ENCODE data around the gene DDAH1.

DNA sequence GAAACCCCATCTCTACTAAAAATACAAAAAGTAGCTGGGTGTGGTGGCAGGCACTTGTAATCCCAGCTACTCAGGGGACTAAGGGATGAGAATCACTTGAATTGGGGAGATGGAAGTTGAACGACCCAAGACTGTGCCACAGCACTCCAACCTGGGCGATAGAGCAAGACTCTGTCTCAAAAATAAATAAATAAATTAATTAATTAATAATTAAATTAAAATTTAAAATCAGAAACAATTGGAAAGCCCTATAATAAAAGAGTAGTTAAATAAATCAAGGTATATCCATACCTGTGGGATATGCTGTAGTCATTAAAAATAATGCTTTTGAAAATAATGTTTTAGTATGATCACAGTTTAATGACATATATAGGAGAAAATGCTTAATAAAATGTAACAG is 15.6 kb upstream of the DDAH1 start:
- TF ChIP-seq, protein P1, sequence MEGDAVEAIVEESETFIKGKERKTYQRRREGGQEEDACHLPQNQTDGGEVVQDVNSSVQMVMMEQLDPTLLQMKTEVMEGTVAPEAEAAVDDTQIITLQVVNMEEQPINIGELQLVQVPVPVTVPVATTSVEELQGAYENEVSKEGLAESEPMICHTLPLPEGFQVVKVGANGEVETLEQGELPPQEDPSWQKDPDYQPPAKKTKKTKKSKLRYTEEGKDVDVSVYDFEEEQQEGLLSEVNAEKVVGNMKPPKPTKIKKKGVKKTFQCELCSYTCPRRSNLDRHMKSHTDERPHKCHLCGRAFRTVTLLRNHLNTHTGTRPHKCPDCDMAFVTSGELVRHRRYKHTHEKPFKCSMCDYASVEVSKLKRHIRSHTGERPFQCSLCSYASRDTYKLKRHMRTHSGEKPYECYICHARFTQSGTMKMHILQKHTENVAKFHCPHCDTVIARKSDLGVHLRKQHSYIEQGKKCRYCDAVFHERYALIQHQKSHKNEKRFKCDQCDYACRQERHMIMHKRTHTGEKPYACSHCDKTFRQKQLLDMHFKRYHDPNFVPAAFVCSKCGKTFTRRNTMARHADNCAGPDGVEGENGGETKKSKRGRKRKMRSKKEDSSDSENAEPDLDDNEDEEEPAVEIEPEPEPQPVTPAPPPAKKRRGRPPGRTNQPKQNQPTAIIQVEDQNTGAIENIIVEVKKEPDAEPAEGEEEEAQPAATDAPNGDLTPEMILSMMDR (IDR thresholded peaks at IDR 0.05; ENCODE audit: poor library complexity, severe bottlenecking), result no peak
- no peak for TF ChIP-seq RAD21 (conservative IDR thresholded peaks at IDR 0.05)
- no peak for TF ChIP-seq POLR2AphosphoS5 (IDR thresholded peaks at IDR 0.05)

Measured in neural cell (in vitro differentiated cells).